ENCODE measurements around the gene PCGF3.

Gene PCGF3

DNA sequence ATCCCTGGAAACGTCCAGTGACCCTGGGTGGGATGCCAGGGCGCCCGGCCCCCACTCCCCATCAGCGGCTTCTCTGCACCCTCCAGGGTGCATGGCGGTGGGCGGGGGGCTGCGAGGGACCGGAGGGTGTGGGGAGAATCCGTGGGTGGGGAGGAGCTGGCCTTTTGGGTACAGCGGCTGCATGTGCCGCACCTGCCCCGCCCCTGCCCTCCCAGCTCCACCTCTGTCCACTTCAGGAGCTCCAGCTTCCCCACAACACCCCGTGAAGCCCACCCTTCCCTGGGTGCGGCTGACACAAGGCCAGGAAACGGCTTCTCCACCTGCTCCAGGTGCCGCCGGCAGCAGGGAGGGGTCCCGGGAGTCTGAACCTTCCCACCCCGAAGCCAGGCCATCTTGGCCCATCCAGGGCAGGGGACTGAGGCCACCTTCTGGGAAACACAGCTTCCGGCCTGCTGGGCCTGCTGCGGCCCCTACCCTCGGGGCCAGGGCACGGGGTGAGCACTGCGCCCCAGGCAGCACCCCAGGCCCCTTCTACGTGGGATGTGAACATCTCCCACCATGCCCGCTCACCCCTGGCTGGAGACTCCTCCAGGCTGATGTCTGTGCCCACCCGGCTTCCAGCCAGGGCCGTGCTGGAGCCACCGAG is 85.7 kb downstream of the PCGF3 start:
- no peak overlapping the region for H3K9ac ChIP-seq (ENCODE audit: low read length)
- no peak overlapping the region for H3K27ac ChIP-seq (ENCODE audit: low read depth, low read length)
- no peaks in the 10 kb centered on the region for H3K9me3 ChIP-seq (ENCODE audit: control insufficient read depth, insufficient read depth, low read depth, low read length)
- peaks cover 91% of the 10 kb centered on the region for H3K27me3 ChIP-seq (ENCODE audit: control insufficient read depth, insufficient read depth, low read length)
- peaks cover 40% of the 10 kb centered on the region for H3K4me1 ChIP-seq (ENCODE audit: control insufficient read depth, insufficient read depth, low read length)
- no peaks in the 10 kb centered on the region for H3K36me3 ChIP-seq (ENCODE audit: control insufficient read depth, insufficient read depth, low read length)
- H3K4me3 ChIP-seq (ENCODE audit: low read depth, low read length), result no peak overlapping the region

DNA sequence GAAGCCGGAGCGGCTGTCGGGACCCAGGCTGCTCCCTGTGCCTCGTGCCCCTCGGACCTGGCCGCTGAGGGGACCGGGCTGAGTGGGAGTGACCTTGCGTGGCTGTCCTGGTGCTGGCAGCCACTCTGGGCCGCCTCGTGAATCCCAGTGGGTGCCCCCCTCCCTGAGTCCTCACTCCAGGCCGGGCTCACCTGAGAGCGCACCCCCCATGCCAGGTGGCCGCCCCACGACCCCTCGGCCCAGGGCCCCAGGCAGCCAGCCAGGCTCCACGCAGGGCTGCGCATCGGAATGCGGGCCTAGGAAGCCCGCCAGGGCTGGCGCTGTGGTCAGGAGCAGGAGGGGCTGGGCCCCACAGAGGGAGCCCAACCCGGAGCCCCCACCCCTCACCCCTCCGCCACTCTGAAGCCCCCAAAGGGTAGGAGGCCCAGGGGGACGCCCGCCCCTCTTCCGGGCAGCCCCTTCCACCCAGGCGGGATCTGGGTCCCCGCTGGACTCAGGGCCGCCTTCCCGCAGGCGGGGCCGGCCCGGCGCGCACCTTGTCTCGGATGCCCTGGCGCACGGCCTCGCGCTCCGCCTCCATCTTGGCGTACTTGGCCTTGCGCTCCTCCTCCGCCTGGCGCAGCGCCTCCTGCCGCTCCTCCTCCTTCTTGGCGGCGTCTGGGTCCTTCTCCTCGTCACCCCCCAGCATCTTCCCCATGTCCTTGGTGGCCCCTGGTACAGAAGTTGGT is 86.4 kb downstream of the PCGF3 start:
- no peaks in the 10 kb centered on the region for H3K36me3 ChIP-seq (ENCODE audit: control insufficient read depth, insufficient read depth, low read length)
- no peak overlapping the region for H3K27ac ChIP-seq (ENCODE audit: low read depth, low read length)
- peaks cover 37% of the 10 kb centered on the region for H3K4me1 ChIP-seq (ENCODE audit: control insufficient read depth, insufficient read depth, low read length)
- H3K27me3 ChIP-seq (ENCODE audit: control insufficient read depth, insufficient read depth, low read length), result peaks cover 91% of the 10 kb centered on the region
- H3K4me3 ChIP-seq (ENCODE audit: low read depth, low read length), result no peak overlapping the region
- no peaks in the 10 kb centered on the region for H3K9me3 ChIP-seq (ENCODE audit: control insufficient read depth, insufficient read depth, low read depth, low read length)
- H3K9ac ChIP-seq (ENCODE audit: low read length), result no peak overlapping the region

DNA sequence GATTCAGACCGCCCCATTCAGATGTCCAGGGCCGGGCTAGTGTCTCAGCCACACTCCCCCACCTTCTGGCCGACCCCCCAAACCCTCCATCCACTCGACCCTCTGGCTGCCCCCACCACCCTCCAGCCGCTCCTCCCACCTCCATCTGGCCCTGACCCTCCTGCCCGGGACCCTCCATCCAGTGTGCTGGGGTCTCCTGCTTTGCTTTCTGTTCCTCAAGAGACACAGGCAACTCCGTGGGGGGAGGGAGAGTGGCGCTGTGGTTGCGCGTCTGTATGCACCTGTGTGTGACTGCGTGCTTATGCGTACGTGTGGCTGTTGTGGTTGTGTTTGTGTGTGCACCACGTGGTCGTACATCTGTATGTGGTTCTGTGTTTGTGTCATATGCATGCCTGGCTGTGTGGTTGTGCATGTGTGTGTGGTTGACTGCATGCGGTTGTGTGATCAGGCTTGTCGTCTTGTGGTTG is 87.0 kb downstream of the PCGF3 start:
- Histone ChIP-seq H3K9ac (ENCODE audit: low read length) (no peak overlapping the region), H3K27ac (ENCODE audit: low read depth, low read length) (no peak overlapping the region), H3K27me3 (ENCODE audit: control insufficient read depth, insufficient read depth, low read length) (peaks cover 87% of the 10 kb centered on the region), H3K4me3 (ENCODE audit: low read depth, low read length) (no peak overlapping the region), H3K36me3 (ENCODE audit: control insufficient read depth, insufficient read depth, low read length) (no peaks in the 10 kb centered on the region), H3K4me1 (ENCODE audit: control insufficient read depth, insufficient read depth, low read length) (peaks cover 31% of the 10 kb centered on the region), H3K9me3 (ENCODE audit: control insufficient read depth, insufficient read depth, low read depth, low read length) (no peaks in the 10 kb centered on the region)

- H3K4me1 ChIP-seq (ENCODE audit: control insufficient read depth, insufficient read depth, low read length), result peaks cover 29% of the 10 kb centered on the region
- H3K9me3 ChIP-seq (ENCODE audit: control insufficient read depth, insufficient read depth, low read depth, low read length), result no peaks in the 10 kb centered on the region
- H3K9ac ChIP-seq (ENCODE audit: low read length), result no peak overlapping the region
- H3K27me3 ChIP-seq (ENCODE audit: control insufficient read depth, insufficient read depth, low read length), result peaks cover 81% of the 10 kb centered on the region
- H3K27ac ChIP-seq (ENCODE audit: low read depth, low read length), result no peak overlapping the region
- H3K36me3 ChIP-seq (ENCODE audit: control insufficient read depth, insufficient read depth, low read length), result no peaks in the 10 kb centered on the region
- H3K4me3 ChIP-seq (ENCODE audit: low read depth, low read length), result no peak overlapping the region
Measured at GRCh38 chr4:793093-793861, 87.6 kb downstream of the PCGF3 start.

GRCh38 chr4:793941-794621 is 88.4 kb downstream of the PCGF3 start:
- Histone ChIP-seq H3K9me3 (ENCODE audit: control insufficient read depth, insufficient read depth, low read depth, low read length) (no peaks in the 10 kb centered on the region), H3K4me1 (ENCODE audit: control insufficient read depth, insufficient read depth, low read length) (peaks cover 29% of the 10 kb centered on the region), H3K27me3 (ENCODE audit: control insufficient read depth, insufficient read depth, low read length) (peaks cover 73% of the 10 kb centered on the region), H3K36me3 (ENCODE audit: control insufficient read depth, insufficient read depth, low read length) (no peaks in the 10 kb centered on the region), H3K27ac (ENCODE audit: low read depth, low read length) (no peak overlapping the region), H3K9ac (ENCODE audit: low read length) (no peak overlapping the region), H3K4me3 (ENCODE audit: low read depth, low read length) (no peak overlapping the region)

DNA sequence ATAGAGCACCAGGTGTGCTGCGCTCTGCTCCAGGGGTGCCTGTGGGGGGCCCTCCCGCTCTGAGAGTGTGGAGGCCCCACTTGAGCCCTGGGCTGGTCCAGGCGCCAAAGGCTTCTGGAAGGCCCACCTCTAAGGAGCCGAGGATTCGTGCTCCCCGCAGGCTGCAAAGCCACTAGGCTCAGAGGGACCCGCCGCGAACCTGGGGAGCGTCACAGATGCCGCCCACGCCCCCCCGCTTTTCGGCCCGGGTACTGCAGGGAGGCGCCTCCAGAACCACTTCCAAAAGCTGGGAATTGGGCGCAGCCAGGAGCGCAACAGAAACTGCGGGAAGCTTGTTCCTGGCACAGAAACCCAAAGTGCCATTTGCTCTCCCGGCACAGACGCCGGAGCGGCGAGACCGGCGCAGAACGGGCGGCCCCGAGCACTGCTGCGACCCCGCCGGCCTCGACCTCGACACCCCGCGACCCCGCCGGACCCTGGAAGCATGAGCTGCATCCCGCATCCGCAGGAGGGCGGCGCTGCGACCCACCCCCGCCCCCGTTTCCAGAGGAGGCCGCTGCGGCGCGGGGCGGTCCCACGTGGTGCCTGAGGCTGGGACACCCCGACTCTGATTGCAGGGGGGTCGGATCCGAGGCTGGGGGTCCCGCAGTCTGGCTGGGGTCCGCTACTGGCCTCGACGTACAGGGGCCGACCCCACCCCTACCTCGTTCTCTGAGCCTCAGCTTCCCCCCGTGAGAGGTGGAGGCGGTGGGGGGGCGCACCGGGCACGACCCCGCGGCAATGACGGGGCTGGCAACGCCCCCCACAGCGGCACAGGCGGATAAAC is 89.5 kb downstream of the PCGF3 start:
- peaks cover 29% of the 10 kb centered on the region for H3K4me1 ChIP-seq (ENCODE audit: control insufficient read depth, insufficient read depth, low read length)
- H3K9ac ChIP-seq (ENCODE audit: low read length), result peak overlapping the region; percentile 26
- H3K27ac ChIP-seq (ENCODE audit: low read depth, low read length), result no peak overlapping the region
- peak overlapping the region; percentile 54 for H3K4me3 ChIP-seq (ENCODE audit: low read depth, low read length)
- no peaks in the 10 kb centered on the region for H3K9me3 ChIP-seq (ENCODE audit: control insufficient read depth, insufficient read depth, low read depth, low read length)
- H3K27me3 ChIP-seq (ENCODE audit: control insufficient read depth, insufficient read depth, low read length), result peaks cover 67% of the 10 kb centered on the region
- no peaks in the 10 kb centered on the region for H3K36me3 ChIP-seq (ENCODE audit: control insufficient read depth, insufficient read depth, low read length)

GRCh38 chr4:795726-796119 is 90.1 kb downstream of the PCGF3 start:
- Histone ChIP-seq H3K4me3 (ENCODE audit: low read depth, low read length) (peak overlapping the region; percentile 54), H3K27ac (ENCODE audit: low read depth, low read length) (no peak overlapping the region), H3K9ac (ENCODE audit: low read length) (peak overlapping the region; percentile 26), H3K27me3 (ENCODE audit: control insufficient read depth, insufficient read depth, low read length) (peaks cover 61% of the 10 kb centered on the region), H3K4me1 (ENCODE audit: control insufficient read depth, insufficient read depth, low read length) (peaks cover 29% of the 10 kb centered on the region), H3K36me3 (ENCODE audit: control insufficient read depth, insufficient read depth, low read length) (no peaks in the 10 kb centered on the region), H3K9me3 (ENCODE audit: control insufficient read depth, insufficient read depth, low read depth, low read length) (no peaks in the 10 kb centered on the region)

DNA sequence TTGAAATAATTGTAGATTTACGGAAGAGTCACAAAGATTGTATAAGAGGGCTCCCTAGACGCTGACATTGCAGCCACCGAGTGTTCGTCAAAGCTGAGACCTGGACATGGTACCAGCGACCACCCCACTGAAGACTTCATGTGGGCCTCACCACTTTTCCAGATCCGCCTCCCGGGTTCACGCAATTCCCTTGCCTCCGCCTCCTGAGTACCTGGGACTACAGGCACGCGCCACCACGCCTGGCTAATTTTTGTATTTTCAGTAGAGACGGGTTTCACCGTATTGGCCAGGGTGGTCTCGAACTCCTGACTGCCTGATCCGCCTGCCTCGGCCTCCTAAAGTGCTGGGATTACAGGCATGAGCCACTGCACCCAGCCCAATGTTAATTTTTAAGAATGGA is 90.6 kb downstream of the PCGF3 start:
- Histone ChIP-seq H3K27me3 (ENCODE audit: control insufficient read depth, insufficient read depth, low read length) (peaks cover 59% of the 10 kb centered on the region), H3K9me3 (ENCODE audit: control insufficient read depth, insufficient read depth, low read depth, low read length) (no peaks in the 10 kb centered on the region), H3K36me3 (ENCODE audit: control insufficient read depth, insufficient read depth, low read length) (no peaks in the 10 kb centered on the region), H3K9ac (ENCODE audit: low read length) (no peak overlapping the region), H3K4me1 (ENCODE audit: control insufficient read depth, insufficient read depth, low read length) (peaks cover 29% of the 10 kb centered on the region), H3K4me3 (ENCODE audit: low read depth, low read length) (peak overlapping the region; percentile 54; the same call in 1 of the 2 replicates), H3K27ac (ENCODE audit: low read depth, low read length) (no peak overlapping the region)

GRCh38 chr4:797066-797465 is 91.4 kb downstream of the PCGF3 start:
- Histone ChIP-seq H3K9me3 (ENCODE audit: control insufficient read depth, insufficient read depth, low read depth, low read length) (0 out of 2 replicates have a peak, but pooled peaks cover 5% of the 10 kb centered on the region), H3K4me1 (ENCODE audit: control insufficient read depth, insufficient read depth, low read length) (peaks cover 25% of the 10 kb centered on the region), H3K27me3 (ENCODE audit: control insufficient read depth, insufficient read depth, low read length) (peaks cover 60% of the 10 kb centered on the region), H3K36me3 (ENCODE audit: control insufficient read depth, insufficient read depth, low read length) (no peaks in the 10 kb centered on the region), H3K4me3 (ENCODE audit: low read depth, low read length) (no peak overlapping the region), H3K9ac (ENCODE audit: low read length) (no peak overlapping the region), H3K27ac (ENCODE audit: low read depth, low read length) (no peak overlapping the region)

- Histone ChIP-seq H3K9me3 (ENCODE audit: control insufficient read depth, insufficient read depth, low read depth, low read length) (peaks cover 9% of the 10 kb centered on the region; the same call in 1 of the 2 replicates), H3K27ac (ENCODE audit: low read depth, low read length) (no peak overlapping the region), H3K36me3 (ENCODE audit: control insufficient read depth, insufficient read depth, low read length) (no peaks in the 10 kb centered on the region), H3K4me1 (ENCODE audit: control insufficient read depth, insufficient read depth, low read length) (no peaks in the 10 kb centered on the region), H3K27me3 (ENCODE audit: control insufficient read depth, insufficient read depth, low read length) (peaks cover 27% of the 10 kb centered on the region), H3K9ac (ENCODE audit: low read length) (no peak overlapping the region), H3K4me3 (ENCODE audit: low read depth, low read length) (no peak overlapping the region)
Measured at GRCh38 chr4:801436-802124, 95.9 kb downstream of the PCGF3 start.

Data from HUES6 (cell line).